Rectal smooth muscle tissue (tissue), 1 donor: ENCODE measurements around the gene GABRG3.

Experiments used
- H3K27ac ChIP-seq: one replicate; pipeline ENCODE4 v1.7.0; 2013; ENCODE audit warnings: low read depth, low read length, inconsistent platforms
- H3K27me3 ChIP-seq: one replicate; pipeline ENCODE4 v1.7.0; 2013; ENCODE audit warnings: low read length; ENCODE audit not compliant: control insufficient read depth, insufficient read depth
- H3K36me3 ChIP-seq: one replicate; pipeline ENCODE4 v1.7.0; 2013; ENCODE audit warnings: low read length; ENCODE audit not compliant: control insufficient read depth, insufficient read depth
- H3K4me1 ChIP-seq: one replicate; pipeline ENCODE4 v1.7.0; 2013; ENCODE audit warnings: low read length; ENCODE audit not compliant: control insufficient read depth, insufficient read depth
- H3K4me3 ChIP-seq: one replicate; pipeline ENCODE4 v1.7.0; 2013; ENCODE audit warnings: low read length
- H3K9ac ChIP-seq: one replicate; pipeline ENCODE4 v1.7.0; 2013; ENCODE audit warnings: low read length

GABRG3 gene

DNA sequence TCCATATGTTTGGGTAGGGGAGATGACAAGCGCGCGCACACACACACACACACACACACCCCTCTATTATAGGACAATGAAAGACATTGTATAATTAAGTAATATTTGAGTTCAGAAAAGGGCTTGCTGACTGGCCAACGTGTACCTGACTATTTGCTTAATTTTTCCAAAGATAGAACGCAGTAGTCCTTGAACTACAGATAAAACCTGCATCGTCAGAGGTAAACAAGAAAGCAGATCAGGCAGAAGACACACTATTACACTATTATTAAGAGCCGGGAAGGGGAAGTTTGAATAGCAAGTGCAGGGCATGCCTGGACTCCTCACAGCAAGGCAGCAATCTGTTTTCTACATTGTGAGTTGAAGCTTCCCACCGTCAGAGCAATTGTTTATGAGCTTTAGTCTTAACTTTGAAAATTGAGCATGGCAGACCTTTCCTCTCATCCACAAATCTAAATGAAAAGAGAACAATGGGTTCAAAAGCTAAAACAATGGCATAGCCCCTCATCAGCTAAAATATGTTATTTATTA lies 427.7 kb downstream of the GABRG3 start:
- Histone ChIP-seq H3K27ac (no peak overlapping the region), H3K9ac (no peak overlapping the region), H3K36me3 (no peaks in the 10 kb centered on the region), H3K4me3 (no peak overlapping the region), H3K4me1 (no peaks in the 10 kb centered on the region), H3K27me3 (no peaks in the 10 kb centered on the region)

- Histone ChIP-seq H3K27me3 (no peaks in the 10 kb centered on the region), H3K9ac (no peak overlapping the region), H3K36me3 (no peaks in the 10 kb centered on the region), H3K4me1 (no peaks in the 10 kb centered on the region), H3K27ac (no peak overlapping the region), H3K4me3 (no peak overlapping the region)
These were observed 428.3 kb downstream of the GABRG3 start for GRCh38 chr15:27399241-27399640.

DNA sequence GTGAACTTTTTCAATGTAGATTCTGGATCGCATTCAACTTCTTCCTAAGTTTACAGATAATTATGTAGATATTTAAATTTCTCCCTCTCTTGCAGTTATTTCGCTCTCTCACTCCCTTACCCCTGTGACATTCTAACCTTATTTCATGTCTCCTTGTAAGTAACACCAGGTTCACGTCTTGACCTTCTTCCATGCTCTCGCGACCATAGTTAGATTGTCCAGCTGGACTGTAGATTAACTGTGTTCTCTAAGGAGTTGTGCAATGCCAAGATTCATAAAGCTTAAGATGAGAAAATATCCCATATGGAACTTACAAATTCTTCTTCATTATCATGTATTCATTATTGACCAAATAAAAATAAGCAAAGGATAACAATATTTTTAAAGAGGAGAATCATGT lies 430.5 kb downstream of the GABRG3 start:
- H3K9ac ChIP-seq: no peak overlapping the region
- H3K27ac ChIP-seq: no peak overlapping the region
- H3K27me3 ChIP-seq: no peaks in the 10 kb centered on the region
- H3K4me3 ChIP-seq: no peak overlapping the region
- no peaks in the 10 kb centered on the region for H3K36me3 ChIP-seq
- H3K4me1 ChIP-seq: no peaks in the 10 kb centered on the region

- Histone ChIP-seq H3K4me3 (no peak overlapping the region), H3K9ac (no peak overlapping the region), H3K27me3 (no peaks in the 10 kb centered on the region), H3K4me1 (no peaks in the 10 kb centered on the region), H3K27ac (no peak overlapping the region), H3K36me3 (no peaks in the 10 kb centered on the region)
These were observed 437.4 kb downstream of the GABRG3 start for GRCh38 chr15:27408428-27408827.

DNA sequence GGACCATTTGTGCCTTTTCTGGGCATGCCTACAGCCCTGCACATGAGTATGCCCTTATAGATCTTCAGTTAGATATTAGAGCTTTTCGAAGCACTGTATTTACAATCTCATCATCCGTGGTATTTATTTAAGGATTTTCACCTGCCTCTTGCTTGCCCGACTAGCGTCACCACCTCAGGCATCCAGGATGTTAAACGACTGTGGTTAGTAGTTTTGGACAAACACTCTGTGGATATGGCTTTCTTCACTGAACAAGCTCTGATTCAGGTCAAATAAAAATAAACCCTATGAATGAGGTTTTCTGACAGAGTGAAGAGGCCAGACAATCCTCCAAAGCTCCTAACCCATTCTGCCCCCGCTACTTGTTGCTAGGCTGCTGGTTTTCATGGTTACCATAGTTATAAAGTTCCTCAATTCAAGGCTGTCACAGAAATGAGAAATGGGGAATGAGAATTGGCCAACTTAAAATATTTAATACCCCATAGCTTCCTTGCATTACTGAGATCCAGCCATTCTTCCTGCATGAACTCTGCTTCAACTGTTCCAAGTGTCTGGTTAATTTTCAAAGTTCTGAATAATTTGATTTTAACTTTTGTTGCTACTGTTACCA lies 440.1 kb downstream of the GABRG3 start:
- H3K9ac ChIP-seq: no peak overlapping the region
- H3K27me3 ChIP-seq: no peaks in the 10 kb centered on the region
- H3K27ac ChIP-seq: no peak overlapping the region
- H3K4me3 ChIP-seq: no peak overlapping the region
- H3K36me3 ChIP-seq: no peaks in the 10 kb centered on the region
- H3K4me1 ChIP-seq: no peaks in the 10 kb centered on the region

DNA sequence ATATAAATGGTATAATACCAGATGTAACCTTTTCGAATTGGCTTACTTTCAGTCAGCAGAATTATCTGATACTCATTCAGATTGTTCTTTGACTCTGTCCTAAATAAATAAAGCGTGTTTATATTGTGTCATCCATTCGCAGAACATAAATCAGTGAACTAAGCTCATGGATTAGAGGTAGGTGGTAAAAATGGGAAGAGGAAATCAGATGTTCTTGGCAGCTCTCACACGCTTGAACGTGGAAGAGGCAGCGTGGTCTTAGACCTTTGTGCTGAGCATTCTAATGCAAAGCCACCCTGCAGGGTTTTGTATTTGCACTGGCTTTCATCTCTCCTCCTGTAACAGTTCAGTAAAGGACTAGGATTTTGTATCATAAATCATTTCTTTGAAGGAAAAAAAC lies 441.4 kb downstream of the GABRG3 start:
- no peaks in the 10 kb centered on the region for H3K36me3 ChIP-seq
- H3K27ac ChIP-seq: no peak overlapping the region
- no peak overlapping the region for H3K4me3 ChIP-seq
- H3K27me3 ChIP-seq: no peaks in the 10 kb centered on the region
- H3K9ac ChIP-seq: no peak overlapping the region
- no peaks in the 10 kb centered on the region for H3K4me1 ChIP-seq

DNA sequence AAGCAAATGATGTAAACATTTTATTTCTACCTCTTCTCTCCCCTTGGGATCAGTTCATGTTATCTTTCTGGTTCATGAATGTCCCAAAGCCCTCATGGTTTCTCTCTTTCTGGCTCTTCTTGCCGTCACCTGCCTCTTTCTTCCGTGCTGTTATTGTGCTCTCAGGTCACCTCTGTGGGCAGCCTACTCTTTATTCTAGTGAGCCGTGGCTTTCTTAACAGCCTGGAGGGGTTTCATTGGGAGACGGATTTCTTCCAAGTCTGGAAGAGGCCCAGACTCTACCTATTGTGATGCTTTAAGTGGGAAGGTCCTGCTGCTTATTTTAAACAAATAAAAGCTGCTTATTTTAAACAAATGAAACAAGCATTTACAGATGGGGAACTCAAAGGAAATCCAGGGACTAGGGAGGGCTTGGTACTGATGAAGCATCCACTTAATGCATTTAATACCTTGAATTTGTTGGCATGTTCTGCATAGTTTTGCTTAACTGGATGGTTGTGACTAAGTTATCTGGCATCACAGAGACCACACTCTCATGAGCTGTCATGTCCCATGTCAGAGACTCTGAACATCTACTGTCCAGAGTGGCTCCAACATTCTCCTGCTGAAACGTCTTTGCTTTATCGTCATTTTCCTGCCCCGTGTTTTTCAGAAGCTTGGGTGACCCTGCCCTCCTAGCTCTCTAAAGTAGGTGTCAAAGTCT lies 443.3 kb downstream of the GABRG3 start:
- no peak overlapping the region for H3K9ac ChIP-seq
- no peaks in the 10 kb centered on the region for H3K27me3 ChIP-seq
- no peak overlapping the region for H3K27ac ChIP-seq
- no peak overlapping the region for H3K4me3 ChIP-seq
- no peaks in the 10 kb centered on the region for H3K4me1 ChIP-seq
- H3K36me3 ChIP-seq: no peaks in the 10 kb centered on the region

GRCh38 chr15:27418726-27419125 lies 447.7 kb downstream of the GABRG3 start:
- Histone ChIP-seq H3K27ac (no peak overlapping the region), H3K4me1 (no peaks in the 10 kb centered on the region), H3K36me3 (no peaks in the 10 kb centered on the region), H3K9ac (no peak overlapping the region), H3K27me3 (no peaks in the 10 kb centered on the region), H3K4me3 (no peak overlapping the region)

GRCh38 chr15:27422997-27423396 lies 452.0 kb downstream of the GABRG3 start:
- H3K27me3 ChIP-seq: no peaks in the 10 kb centered on the region
- H3K27ac ChIP-seq: no peak overlapping the region
- H3K9ac ChIP-seq: no peak overlapping the region
- no peaks in the 10 kb centered on the region for H3K36me3 ChIP-seq
- no peaks in the 10 kb centered on the region for H3K4me1 ChIP-seq
- H3K4me3 ChIP-seq: no peak overlapping the region

DNA sequence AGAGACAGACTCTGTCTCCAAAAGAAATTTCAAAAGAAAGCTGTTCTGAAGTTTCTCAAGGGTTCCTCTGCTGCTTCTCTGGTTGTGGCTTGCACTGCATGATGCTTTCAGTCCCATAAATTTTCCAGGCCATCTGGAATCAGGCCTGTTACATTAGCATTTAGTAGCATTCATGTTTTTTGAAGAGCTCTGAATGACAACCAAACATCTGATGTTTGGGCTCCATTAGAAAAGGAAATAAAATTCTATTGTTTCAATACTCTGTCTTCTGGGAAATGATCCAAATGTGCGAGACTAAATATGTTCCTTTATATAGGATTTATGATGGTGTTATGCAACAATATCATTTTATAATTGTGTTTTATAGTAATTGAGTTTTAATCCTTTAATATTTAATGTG lies 455.8 kb downstream of the GABRG3 start:
- H3K9ac ChIP-seq: no peak overlapping the region
- no peaks in the 10 kb centered on the region for H3K4me1 ChIP-seq
- no peaks in the 10 kb centered on the region for H3K36me3 ChIP-seq
- H3K27me3 ChIP-seq: no peaks in the 10 kb centered on the region
- H3K27ac ChIP-seq: no peak overlapping the region
- no peak overlapping the region for H3K4me3 ChIP-seq

GRCh38 chr15:27427276-27427675 lies 456.3 kb downstream of the GABRG3 start:
- Histone ChIP-seq H3K27ac (no peak overlapping the region), H3K36me3 (no peaks in the 10 kb centered on the region), H3K9ac (no peak overlapping the region)

DNA sequence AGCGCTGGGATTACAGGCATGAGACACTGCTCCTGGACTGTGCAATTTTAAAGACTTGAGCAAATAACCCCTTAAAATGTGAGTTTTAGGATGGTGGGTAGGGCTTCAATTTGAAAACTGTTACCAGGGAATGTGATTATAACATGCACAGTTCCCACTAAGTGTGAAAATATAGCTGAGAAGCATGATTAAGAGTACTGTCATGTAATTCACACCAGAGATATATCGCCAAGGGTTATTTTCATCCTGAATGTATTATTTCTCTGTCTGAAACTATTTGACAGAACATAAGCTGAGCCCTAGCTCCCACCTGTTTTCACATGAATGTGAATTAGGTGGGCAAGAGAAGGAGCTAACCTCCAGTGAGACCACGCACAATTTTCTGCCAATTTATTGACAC lies 457.2 kb downstream of the GABRG3 start:
- Histone ChIP-seq H3K4me1 (no peaks in the 10 kb centered on the region), H3K27me3 (no peaks in the 10 kb centered on the region), H3K4me3 (no peak overlapping the region), H3K36me3 (no peaks in the 10 kb centered on the region), H3K27ac (no peak overlapping the region), H3K9ac (no peak overlapping the region)

More at GRCh38 chr15:27427276-27427675, 456.3 kb downstream of the GABRG3 start:
- H3K4me3 ChIP-seq: no peak overlapping the region
- no peaks in the 10 kb centered on the region for H3K27me3 ChIP-seq
- H3K4me1 ChIP-seq: no peaks in the 10 kb centered on the region

- H3K9ac ChIP-seq: no peak overlapping the region
- no peak overlapping the region for H3K4me3 ChIP-seq
- H3K27me3 ChIP-seq: no peaks in the 10 kb centered on the region
- no peaks in the 10 kb centered on the region for H3K36me3 ChIP-seq
- H3K4me1 ChIP-seq: no peaks in the 10 kb centered on the region
- H3K27ac ChIP-seq: no peak overlapping the region
These were observed 458.6 kb downstream of the GABRG3 start for GRCh38 chr15:27429577-27429976.
